Activated naive CD4-positive, alpha-beta T cell treated with anti-CD3 and anti-CD28 coated beads, Interleukin-2, amount 50 U/mL, for 24 hours (primary cell): ENCODE data around the gene DCAF12.
"Not testable (repeated sequence)": the region's sequence is repeated elsewhere in the genome, so short reads cannot be mapped to it uniquely, and the experiment has no call there.

ENCODE experiments used
- H3K27ac Mint-ChIP-seq: one replicate; pipeline ENCODE4 v1.8.0; 2021; ENCODE audit warnings: mild to moderate bottlenecking, mixed read lengths
- H3K27me3 Mint-ChIP-seq: one replicate; pipeline ENCODE4 v1.8.0; 2021; ENCODE audit warnings: mixed read lengths
- H3K36me3 Mint-ChIP-seq: one replicate; pipeline ENCODE4 v1.8.0; 2021; ENCODE audit warnings: mixed read lengths
- H3K4me1 Mint-ChIP-seq: one replicate; pipeline ENCODE4 v1.8.0; 2021; ENCODE audit warnings: mixed read lengths
- H3K4me3 Mint-ChIP-seq: one replicate; pipeline ENCODE4 v1.8.0; 2021; ENCODE audit warnings: mild to moderate bottlenecking, mixed read lengths
- H3K9me3 Mint-ChIP-seq: one replicate; pipeline ENCODE4 v1.8.0; 2021; ENCODE audit warnings: mixed read lengths

DCAF12 gene

GRCh38 chr9:34138644-34139043, 12.1 kb upstream of the DCAF12 start:
- not testable (repeated sequence) for H3K4me1 Mint-ChIP-seq, H3K9me3 Mint-ChIP-seq, H3K27me3 Mint-ChIP-seq, H3K36me3 Mint-ChIP-seq, H3K27ac Mint-ChIP-seq, H3K4me3 Mint-ChIP-seq

GRCh38 chr9:34134521-34134920, 8.0 kb upstream of the DCAF12 start:
- Mint-ChIP-seq H3K27ac (no peak overlapping the region), H3K27me3 (no peaks in the 10 kb centered on the region), H3K9me3 (no peaks in the 10 kb centered on the region), H3K4me3 (no peak overlapping the region), H3K36me3 (no peaks in the 10 kb centered on the region), H3K4me1 (peaks cover 4% of the 10 kb centered on the region)

- H3K27me3 Mint-ChIP-seq = no peaks in the 10 kb centered on the region
- H3K4me3 Mint-ChIP-seq = no peak overlapping the region
- no peak overlapping the region for H3K27ac Mint-ChIP-seq
- no peaks in the 10 kb centered on the region for H3K9me3 Mint-ChIP-seq
- no peaks in the 10 kb centered on the region for H3K36me3 Mint-ChIP-seq
- H3K4me1 Mint-ChIP-seq = no peaks in the 10 kb centered on the region
Measured at GRCh38 chr9:34133436-34133949, 7.0 kb upstream of the DCAF12 start.

GRCh38 chr9:34131571-34131970, 5.1 kb upstream of the DCAF12 start:
- H3K36me3 Mint-ChIP-seq = no peaks in the 10 kb centered on the region
- no peaks in the 10 kb centered on the region for H3K27me3 Mint-ChIP-seq
- H3K4me1 Mint-ChIP-seq = peaks cover 6% of the 10 kb centered on the region
- no peak overlapping the region for H3K27ac Mint-ChIP-seq
- H3K4me3 Mint-ChIP-seq = no peak overlapping the region
- H3K9me3 Mint-ChIP-seq = no peaks in the 10 kb centered on the region

GRCh38 chr9:34127035-34127948, 794 bp upstream of the DCAF12 start:
- Mint-ChIP-seq H3K9me3 (no peaks in the 10 kb centered on the region), H3K27ac (peak overlapping the region; percentile 98), H3K36me3 (peaks cover 6% of the 10 kb centered on the region), H3K4me1 (peaks cover 40% of the 10 kb centered on the region), H3K4me3 (peak overlapping the region; percentile 99), H3K27me3 (no peaks in the 10 kb centered on the region)

GRCh38 chr9:34125681-34126206, 754 bp downstream of the DCAF12 start:
- no peaks in the 10 kb centered on the region for H3K27me3 Mint-ChIP-seq
- no peaks in the 10 kb centered on the region for H3K9me3 Mint-ChIP-seq
- H3K27ac Mint-ChIP-seq = peak overlapping the region; percentile 99
- H3K36me3 Mint-ChIP-seq = peaks cover 13% of the 10 kb centered on the region
- H3K4me1 Mint-ChIP-seq = peaks cover 55% of the 10 kb centered on the region
- peak overlapping the region; percentile 99 for H3K4me3 Mint-ChIP-seq

- peak overlapping the region; percentile 99 for H3K4me3 Mint-ChIP-seq
- H3K4me1 Mint-ChIP-seq = peaks cover 58% of the 10 kb centered on the region
- no peaks in the 10 kb centered on the region for H3K9me3 Mint-ChIP-seq
- H3K27me3 Mint-ChIP-seq = no peaks in the 10 kb centered on the region
- peak overlapping the region; percentile 99 for H3K27ac Mint-ChIP-seq
- peaks cover 13% of the 10 kb centered on the region for H3K36me3 Mint-ChIP-seq
Measured at GRCh38 chr9:34124926-34125325, 1.6 kb downstream of the DCAF12 start.

GRCh38 chr9:34124099-34124498, 2.4 kb downstream of the DCAF12 start:
- Mint-ChIP-seq H3K4me1 (peaks cover 58% of the 10 kb centered on the region), H3K4me3 (peak overlapping the region; percentile 99), H3K27me3 (no peaks in the 10 kb centered on the region), H3K27ac (peak overlapping the region; percentile 39), H3K36me3 (peaks cover 13% of the 10 kb centered on the region), H3K9me3 (no peaks in the 10 kb centered on the region)

GRCh38 chr9:34123682-34124081, 2.8 kb downstream of the DCAF12 start:
- no peaks in the 10 kb centered on the region for H3K27me3 Mint-ChIP-seq
- no peaks in the 10 kb centered on the region for H3K9me3 Mint-ChIP-seq
- H3K4me3 Mint-ChIP-seq = peak overlapping the region; percentile 99
- peaks cover 13% of the 10 kb centered on the region for H3K36me3 Mint-ChIP-seq
- H3K27ac Mint-ChIP-seq = peak overlapping the region; percentile 76
- peaks cover 58% of the 10 kb centered on the region for H3K4me1 Mint-ChIP-seq

GRCh38 chr9:34121996-34122395, 4.5 kb downstream of the DCAF12 start:
- peaks cover 13% of the 10 kb centered on the region for H3K36me3 Mint-ChIP-seq
- H3K27ac Mint-ChIP-seq = no peak overlapping the region

GRCh38 chr9:34119713-34120112, 6.8 kb downstream of the DCAF12 start:
- H3K4me3 Mint-ChIP-seq = no peak overlapping the region
- H3K27ac Mint-ChIP-seq = no peak overlapping the region
- peaks cover 14% of the 10 kb centered on the region for H3K36me3 Mint-ChIP-seq
- peaks cover 46% of the 10 kb centered on the region for H3K4me1 Mint-ChIP-seq
- H3K9me3 Mint-ChIP-seq = no peaks in the 10 kb centered on the region
- no peaks in the 10 kb centered on the region for H3K27me3 Mint-ChIP-seq

More at GRCh38 chr9:34121996-34122395, 4.5 kb downstream of the DCAF12 start:
- H3K4me1 Mint-ChIP-seq = peaks cover 54% of the 10 kb centered on the region
- H3K9me3 Mint-ChIP-seq = no peaks in the 10 kb centered on the region
- H3K4me3 Mint-ChIP-seq = no peak overlapping the region
- no peaks in the 10 kb centered on the region for H3K27me3 Mint-ChIP-seq

- Mint-ChIP-seq H3K4me1 (peaks cover 25% of the 10 kb centered on the region), H3K4me3 (no peak overlapping the region), H3K36me3 (peaks cover 5% of the 10 kb centered on the region), H3K27ac (no peak overlapping the region), H3K27me3 (no peaks in the 10 kb centered on the region), H3K9me3 (no peaks in the 10 kb centered on the region)
Measured at GRCh38 chr9:34114436-34114835, 12.1 kb downstream of the DCAF12 start.

- Mint-ChIP-seq H3K27me3 (no peaks in the 10 kb centered on the region), H3K36me3 (peaks cover 8% of the 10 kb centered on the region), H3K27ac (no peak overlapping the region), H3K4me3 (no peak overlapping the region), H3K4me1 (peaks cover 7% of the 10 kb centered on the region), H3K9me3 (no peaks in the 10 kb centered on the region)
Measured at GRCh38 chr9:34106110-34106509, 20.4 kb downstream of the DCAF12 start.

- Mint-ChIP-seq H3K36me3 (peaks cover 8% of the 10 kb centered on the region), H3K27ac (no peak overlapping the region), H3K27me3 (no peaks in the 10 kb centered on the region), H3K4me3 (no peak overlapping the region), H3K9me3 (no peaks in the 10 kb centered on the region), H3K4me1 (no peaks in the 10 kb centered on the region)
Measured at GRCh38 chr9:34102796-34103195, 23.7 kb downstream of the DCAF12 start.

- Mint-ChIP-seq H3K27me3 (no peaks in the 10 kb centered on the region), H3K4me1 (no peaks in the 10 kb centered on the region), H3K4me3 (no peak overlapping the region), H3K27ac (no peak overlapping the region), H3K36me3 (peaks cover 3% of the 10 kb centered on the region), H3K9me3 (no peaks in the 10 kb centered on the region)
Measured at GRCh38 chr9:34098307-34098706, 28.2 kb downstream of the DCAF12 start.

- peaks cover 7% of the 10 kb centered on the region for H3K36me3 Mint-ChIP-seq
- H3K9me3 Mint-ChIP-seq = no peaks in the 10 kb centered on the region
- no peak overlapping the region for H3K4me3 Mint-ChIP-seq
- H3K27me3 Mint-ChIP-seq = no peaks in the 10 kb centered on the region
- H3K27ac Mint-ChIP-seq = no peak overlapping the region
- no peaks in the 10 kb centered on the region for H3K4me1 Mint-ChIP-seq
Measured at GRCh38 chr9:34097865-34098264, 28.6 kb downstream of the DCAF12 start.
